Epithelial cell of esophagus (primary cell): ENCODE results near the gene MCF2L2.
"Not testable (repeated sequence)": the region's sequence is repeated elsewhere in the genome, so short reads cannot be mapped to it uniquely, and the experiment has no call there.

ENCODE experiments used
- DNase-seq: peaks from one replicate; pipeline ENCODE4 v3.0.0; 2010; ENCODE audit warnings: low read depth
- H3K4me3 ChIP-seq: 2 replicates; pipeline ENCODE4 v1.5.1; 2011; ENCODE audit warnings: mild to moderate bottlenecking, low read length, control low read depth
- TF ChIP-seq, protein P1 (sequence below): IDR thresholded peaks from 2 replicates; pipeline ENCODE4 v1.5.1; 2011; ENCODE audit warnings: low read depth, mild to moderate bottlenecking, low read length, control low read depth, inconsistent platforms; ENCODE audit not compliant: insufficient read depth; ENCODE audit errors: missing control alignments

MCF2L2 gene

GRCh38 chr3:183172051-183172639 is 256.3 kb downstream of the MCF2L2 start:
- TF ChIP-seq, protein P1, sequence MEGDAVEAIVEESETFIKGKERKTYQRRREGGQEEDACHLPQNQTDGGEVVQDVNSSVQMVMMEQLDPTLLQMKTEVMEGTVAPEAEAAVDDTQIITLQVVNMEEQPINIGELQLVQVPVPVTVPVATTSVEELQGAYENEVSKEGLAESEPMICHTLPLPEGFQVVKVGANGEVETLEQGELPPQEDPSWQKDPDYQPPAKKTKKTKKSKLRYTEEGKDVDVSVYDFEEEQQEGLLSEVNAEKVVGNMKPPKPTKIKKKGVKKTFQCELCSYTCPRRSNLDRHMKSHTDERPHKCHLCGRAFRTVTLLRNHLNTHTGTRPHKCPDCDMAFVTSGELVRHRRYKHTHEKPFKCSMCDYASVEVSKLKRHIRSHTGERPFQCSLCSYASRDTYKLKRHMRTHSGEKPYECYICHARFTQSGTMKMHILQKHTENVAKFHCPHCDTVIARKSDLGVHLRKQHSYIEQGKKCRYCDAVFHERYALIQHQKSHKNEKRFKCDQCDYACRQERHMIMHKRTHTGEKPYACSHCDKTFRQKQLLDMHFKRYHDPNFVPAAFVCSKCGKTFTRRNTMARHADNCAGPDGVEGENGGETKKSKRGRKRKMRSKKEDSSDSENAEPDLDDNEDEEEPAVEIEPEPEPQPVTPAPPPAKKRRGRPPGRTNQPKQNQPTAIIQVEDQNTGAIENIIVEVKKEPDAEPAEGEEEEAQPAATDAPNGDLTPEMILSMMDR: no peak
- H3K4me3 ChIP-seq: no peak overlapping the region

GRCh38 chr3:183167975-183168374 is 260.4 kb downstream of the MCF2L2 start:
- H3K4me3 ChIP-seq: not testable (repeated sequence)

More at GRCh38 chr3:183172051-183172639, 256.3 kb downstream of the MCF2L2 start:
- DNase-seq: no peak

GRCh38 chr3:183163563-183163962 is 264.9 kb downstream of the MCF2L2 start:
- DNase-seq: no peak
- no peak overlapping the region for H3K4me3 ChIP-seq
- TF ChIP-seq, protein P1: no peak

More at GRCh38 chr3:183167975-183168374, 260.4 kb downstream of the MCF2L2 start:
- not testable (repeated sequence) for DNase-seq

DNA sequence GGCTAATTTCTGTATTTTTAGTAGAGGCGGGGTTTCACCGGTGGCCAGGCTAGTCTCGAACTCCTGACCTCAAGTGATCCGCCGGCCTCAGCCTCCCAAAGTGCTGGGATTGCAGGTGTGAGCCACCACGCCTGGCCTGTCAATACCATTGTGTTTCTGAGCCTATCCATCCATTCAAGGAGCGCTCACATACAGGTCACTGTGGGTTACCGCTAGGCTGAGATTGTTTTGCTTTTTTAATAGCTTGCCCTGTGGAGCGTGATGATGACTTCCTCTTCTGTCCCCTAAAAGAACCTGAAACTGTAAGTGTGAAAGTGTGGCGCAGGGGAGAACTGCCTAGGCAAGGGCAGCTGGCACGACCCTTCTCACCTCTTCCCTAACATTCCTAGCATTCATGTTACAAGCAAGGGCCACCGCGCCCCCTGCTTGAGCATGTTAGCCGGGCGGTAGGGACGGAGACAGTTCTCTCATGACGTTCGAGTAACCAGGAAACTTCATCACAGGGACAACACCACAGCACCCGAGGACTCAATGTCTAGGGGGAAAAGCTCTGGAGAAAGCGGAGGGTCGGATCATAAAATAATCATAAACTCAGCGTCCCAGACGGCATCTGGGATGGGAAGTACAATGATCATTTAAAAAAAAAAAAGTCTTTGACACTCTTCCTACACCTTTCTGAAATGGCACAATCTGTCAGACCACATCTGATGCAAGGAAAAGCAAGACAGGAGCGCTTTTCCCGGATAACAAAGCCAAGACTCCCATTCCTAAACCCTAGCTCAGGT is 266.7 kb downstream of the MCF2L2 start:
- no peak for DNase-seq
- TF ChIP-seq, protein P1: no peak
- peak overlapping the region; percentile 47 for H3K4me3 ChIP-seq

- TF ChIP-seq, protein P1: no peak
Measured at GRCh38 chr3:183160616-183161015, 267.8 kb downstream of the MCF2L2 start.

GRCh38 chr3:183159333-183159732 is 269.1 kb downstream of the MCF2L2 start:
- H3K4me3 ChIP-seq: no peak overlapping the region
- TF ChIP-seq, protein P1: no peak
- DNase-seq: no peak

More at GRCh38 chr3:183160616-183161015, 267.8 kb downstream of the MCF2L2 start:
- DNase-seq: no peak
- H3K4me3 ChIP-seq: no peak overlapping the region

- H3K4me3 ChIP-seq: no peak overlapping the region
- TF ChIP-seq, protein P1: no peak
- peak; percentile 75 for DNase-seq
Measured at GRCh38 chr3:183158551-183159006, 269.8 kb downstream of the MCF2L2 start.
